AG04450 (cell line): ENCODE results near the gene CCDC90B. TPM values are rescaled to one million over a fixed set of nuclear protein-coding genes. Genes with fewer than 3 reads are reported as not detected.

Experiments used
- CTCF ChIA-PET: fragments of 300-600, 350-600 bp; formaldehyde crosslinking; extraction: SDS; loops from one replicate; lab custom pipeline; 2022; ENCODE audit warnings: antibody characterized with exemption, inconsistent platforms; lab: Charles Lee
- POLR2A ChIA-PET: fragments of 350-600 bp; formaldehyde crosslinking; extraction: SDS; loops from one replicate; lab custom pipeline; 2021; ENCODE audit warnings: antibody characterized with exemption, inconsistent platforms; lab: Yijun Ruan, JAX
- DNase-seq: peaks from one replicate; pipeline ENCODE4 v3.0.0-alpha.2; 2011; ENCODE audit warnings: low read depth, low spot score
- H3K27ac ChIP-seq: one replicate; pipeline ENCODE4 v1.5.1; 2012; ENCODE audit warnings: low read depth, low read length, control low read depth
- H3K27me3 ChIP-seq: one replicate; pipeline ENCODE4 v1.6.0; 2012; ENCODE audit warnings: low read length; ENCODE audit not compliant: control insufficient read depth, insufficient read depth
- H3K4me3 ChIP-seq: 2 replicates; pipeline ENCODE4 v1.5.1; 2011; ENCODE audit warnings: mild to moderate bottlenecking, low read depth, low read length, control low read depth
- H3K9me3 ChIP-seq: 2 replicates; pipeline ENCODE4 v1.5.1; 2012; ENCODE audit warnings: low read length; ENCODE audit not compliant: control insufficient read depth, insufficient read depth
- CTCF ChIP-seq: IDR thresholded peaks from 2 replicates; pipeline ENCODE4 v1.5.1; 2011; ENCODE audit warnings: low read depth, low read length, control low read depth, inconsistent platforms
- polyA minus RNA-seq: library from RNA; depleted of rRNA, polyadenylated mRNA; stranded (reverse); fragments of >200 nt; gene quantifications from 2 replicates; pipeline ENCODE4 v1.2.3, GENCODE V29; 2011; rRNA and poly(A)+ RNA removed
- polyA plus RNA-seq: library from polyadenylated mRNA; depleted of rRNA; stranded (reverse); fragments of >200 nt; gene quantifications from 2 replicates; pipeline ENCODE4 v1.2.3, GENCODE V29; 2011; rRNA removed

The CCDC90B gene
- polyA plus RNA-seq (63.0 and 84.5 TPM in 2 replicates), polyA minus RNA-seq (27.9 and 38.5 TPM in 2 replicates)

GRCh38 chr11:83285771-83286528 lies at the start of gene CCDC90B:
TSS of gene CCDC90B (minus strand) at chr11:83286367. CDS start at chr11:83285972, 395 bp downstream.
- Histone ChIP-seq H3K27ac (peak within 1 kb of the TSS; percentile 97), H3K27me3 (no peaks in the 10 kb centered on the region), H3K9me3 (no peaks in the 10 kb centered on the region; the same call in 1 of the 2 replicates), H3K4me3 (peak within 1 kb of the TSS; percentile 96)
- ChIA-PET CTCF (interaction anchor here (0.9 to 1.0 kb wide), 2 partner anchors 530 to 542 kb away, joined by 3 to 4 read pairs; no protein-coding TSS in a partner anchor), POLR2A (interaction anchor here (0.8 to 1.0 kb wide), 5 partner anchors 50 to 386 kb away, joined by 3 to 4 read pairs (median 4); partner anchors contain the start of genes DDIAS, PCF11 and PRCP)
- TF ChIP-seq CTCF: no peak; the same call in 1 of the 2 replicates
- DNase-seq: peak; percentile 96

GRCh38 chr11:83335446-83336070 lies 49.4 kb upstream of the CCDC90B start:
- H3K27ac ChIP-seq: no peak overlapping the region
- no peak for TF ChIP-seq CTCF
- no peaks in the 10 kb centered on the region for H3K27me3 ChIP-seq
- H3K9me3 ChIP-seq: no peaks in the 10 kb centered on the region
- no peak for DNase-seq
- POLR2A ChIA-PET: no interaction called here
- H3K4me3 ChIP-seq: no peak overlapping the region
- CTCF ChIA-PET: interaction anchor here (0.7 to 1.3 kb wide), 2 partner anchors 42 to 76 kb away, joined by 3 read pairs; no protein-coding TSS in a partner anchor

GRCh38 chr11:83330303-83330702 lies 44.1 kb upstream of the CCDC90B start:
- POLR2A ChIA-PET: no interaction called here
- H3K27ac ChIP-seq: no peak overlapping the region

GRCh38 chr11:83326326-83326725 lies 40.2 kb upstream of the CCDC90B start:
- no peak for DNase-seq
- CTCF ChIA-PET: interaction anchor here (1.0 kb wide), 1 partner anchor 34 kb away, joined by 4 read pairs; no protein-coding TSS in a partner anchor
- no peak for TF ChIP-seq CTCF
- H3K27me3 ChIP-seq: no peaks in the 10 kb centered on the region
- no peaks in the 10 kb centered on the region for H3K9me3 ChIP-seq
- H3K27ac ChIP-seq: no peak overlapping the region
- POLR2A ChIA-PET: no interaction called here
- no peak overlapping the region for H3K4me3 ChIP-seq

More at GRCh38 chr11:83330303-83330702, 44.1 kb upstream of the CCDC90B start:
- CTCF ChIA-PET: interaction anchor here (1.2 to 1.3 kb wide), 3 partner anchors 17 to 490 kb away, joined by 3 read pairs; no protein-coding TSS in a partner anchor
- no peaks in the 10 kb centered on the region for H3K9me3 ChIP-seq
- TF ChIP-seq CTCF: no peak
- DNase-seq: no peak
- H3K4me3 ChIP-seq: no peak overlapping the region
- H3K27me3 ChIP-seq: no peaks in the 10 kb centered on the region

- H3K27me3 ChIP-seq: no peaks in the 10 kb centered on the region
- CTCF ChIA-PET: no interaction called here
- no peak overlapping the region for H3K27ac ChIP-seq
- H3K4me3 ChIP-seq: no peak overlapping the region
- H3K9me3 ChIP-seq: peaks cover 3% of the 10 kb centered on the region; the same call in 1 of the 2 replicates
- DNase-seq: no peak
- TF ChIP-seq CTCF: no peak
- POLR2A ChIA-PET: no interaction called here
These were observed 33.2 kb upstream of the CCDC90B start for GRCh38 chr11:83319346-83319745.
